DMS153 treated with DMSO at 0.1 percent for 48 hours (cell line): ENCODE data around the gene PLAAT4.
"Not testable (repeated sequence)": the region's sequence is repeated elsewhere in the genome, so short reads cannot be mapped to it uniquely, and the experiment has no call there.

Source experiments
- DNase-seq: peaks from one replicate; lab custom pipeline; 2025; ENCODE audit not compliant: unreplicated experiment; lab: John Stamatoyannopoulos, UW

Gene PLAAT4

GRCh38 chr11:63510360-63511047, 26.1 kb upstream of the PLAAT4 start:
- DNase-seq = no peak

DNA sequence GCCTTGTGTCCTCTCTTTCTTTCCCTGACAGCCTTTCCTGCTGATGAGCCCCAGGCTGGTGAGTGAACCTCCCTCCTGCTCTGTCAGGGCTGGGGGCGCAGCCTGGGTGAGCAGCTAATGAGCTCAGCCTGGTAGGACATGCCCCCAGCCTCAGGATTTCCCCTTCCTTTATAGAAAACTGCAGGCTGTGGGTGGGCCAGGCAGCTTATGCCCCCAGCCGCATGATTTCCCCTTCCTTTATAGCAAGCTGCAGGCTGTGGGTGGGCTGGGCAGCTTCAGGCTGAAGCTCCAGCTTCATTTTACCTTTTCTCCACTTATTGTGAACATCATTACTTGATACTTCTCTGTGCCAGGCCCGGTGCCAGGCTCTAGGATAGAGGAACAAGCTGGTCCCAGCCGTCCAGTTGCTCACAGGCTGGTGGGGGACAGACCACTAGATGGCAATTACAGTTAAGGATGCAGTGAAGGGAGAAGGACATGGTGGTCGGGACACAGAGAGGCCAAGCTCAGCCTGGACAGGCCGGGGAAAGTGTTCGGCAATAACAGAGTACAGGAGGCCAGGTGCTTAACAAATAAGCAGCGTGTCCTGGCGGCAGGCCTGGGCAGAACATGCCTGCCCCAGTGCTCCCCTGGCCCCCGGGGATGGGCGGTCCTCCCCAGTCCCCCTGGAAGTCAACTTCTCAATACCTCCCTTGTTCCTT, 25.4 kb upstream of the PLAAT4 start:
- DNase-seq = no peak

DNA sequence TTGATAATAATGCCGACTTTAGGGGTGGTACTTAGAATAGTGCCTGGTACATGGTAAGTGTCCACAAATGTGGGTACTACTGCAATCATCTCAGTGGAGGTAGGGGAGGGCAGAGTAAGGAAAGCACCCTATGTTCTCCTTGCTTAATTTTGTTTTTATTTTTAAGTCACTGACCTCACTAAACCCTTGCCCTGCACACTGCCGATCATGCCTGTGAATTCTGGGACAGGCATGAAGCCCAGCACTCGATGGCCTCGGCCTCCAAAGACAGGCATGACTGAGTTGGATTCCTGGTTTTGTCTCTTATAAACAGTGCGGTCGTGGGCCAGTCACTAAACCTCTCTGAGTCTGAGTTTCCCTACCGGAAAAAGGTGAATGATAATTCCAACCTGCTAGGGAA, 23.8 kb upstream of the PLAAT4 start:
- DNase-seq = no peak

DNA sequence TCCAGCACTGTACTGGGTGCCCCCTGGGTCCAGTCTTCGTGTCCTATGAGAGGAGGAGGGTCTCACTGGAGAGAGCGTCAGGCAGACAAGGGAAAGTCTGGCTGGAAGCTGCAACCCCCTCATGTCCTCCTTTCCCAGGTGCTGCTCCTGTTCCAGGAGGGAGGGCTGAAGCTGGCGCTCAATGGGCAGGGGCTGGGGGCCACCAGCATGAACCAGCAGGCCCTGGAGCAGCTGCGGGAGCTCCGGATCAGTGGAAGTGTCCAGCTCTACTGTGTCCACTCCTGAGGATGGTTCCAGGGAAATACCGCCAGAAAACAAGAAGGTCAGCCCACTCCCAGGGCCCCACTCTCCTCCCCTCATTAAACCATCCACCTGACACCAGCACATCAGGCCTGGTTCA, 20.5 kb upstream of the PLAAT4 start:
- DNase-seq = no peak

DNA sequence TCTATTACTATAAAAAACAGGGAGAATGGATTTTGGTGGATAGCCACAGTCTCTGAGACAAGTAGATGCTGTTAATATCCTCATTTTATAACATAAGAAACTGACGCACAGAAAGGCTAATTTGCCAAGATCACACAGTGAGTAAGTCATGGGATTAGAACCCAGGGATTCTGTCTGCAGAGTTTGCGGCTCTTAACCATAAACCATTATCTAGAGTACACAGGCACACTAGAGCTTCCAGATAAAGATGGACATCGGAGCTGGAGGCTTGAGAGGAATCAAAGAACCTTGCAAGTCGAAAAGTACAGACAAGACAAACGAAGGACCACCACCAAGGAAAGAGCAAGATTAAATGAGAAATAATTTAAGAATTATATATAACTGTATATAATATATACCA, 19.5 kb upstream of the PLAAT4 start:
- no peak for DNase-seq

- DNase-seq = no peak
Measured at GRCh38 chr11:63518548-63518947, 18.1 kb upstream of the PLAAT4 start.

- DNase-seq = no peak
Measured at GRCh38 chr11:63520606-63521170, 15.9 kb upstream of the PLAAT4 start.

DNA sequence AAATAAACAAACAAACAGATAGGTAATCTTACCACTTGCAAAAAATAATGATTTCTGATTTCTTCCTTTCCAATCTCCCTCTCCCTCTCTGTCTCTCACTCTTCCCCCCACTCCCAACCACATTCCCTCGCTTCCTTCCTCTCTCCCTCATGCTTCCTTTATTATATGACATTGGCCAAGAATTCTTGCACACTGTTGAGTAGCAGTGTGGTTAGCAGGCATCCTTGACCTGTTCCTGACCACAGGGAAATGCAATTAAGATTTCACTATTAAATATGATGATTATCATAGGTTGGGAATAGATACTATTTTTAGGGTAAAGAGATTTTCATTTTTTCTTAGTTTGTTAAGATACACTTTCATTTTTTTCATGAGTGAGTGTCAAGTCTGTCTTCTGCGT, 14.7 kb upstream of the PLAAT4 start:
- DNase-seq = no peak

GRCh38 chr11:63523151-63523550, 13.5 kb upstream of the PLAAT4 start:
- no peak for DNase-seq

DNA sequence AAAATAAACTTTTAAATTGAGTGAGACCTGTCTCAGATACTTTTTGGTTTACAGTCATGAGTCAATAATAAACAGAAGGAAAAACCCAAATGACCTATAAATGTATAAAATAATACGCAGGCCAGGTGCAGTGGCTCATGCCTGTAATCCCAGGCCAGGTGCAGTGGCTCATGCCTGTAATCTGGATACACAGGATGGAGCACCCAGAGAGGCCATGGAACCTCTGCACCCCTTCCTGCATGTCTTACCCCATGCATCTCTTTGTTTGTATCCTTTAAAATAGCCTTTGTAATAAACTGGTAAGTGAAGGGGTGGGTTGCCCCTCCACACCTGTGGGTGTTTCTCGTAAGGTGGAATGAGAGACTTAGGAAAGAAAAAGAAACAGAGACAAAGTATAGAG, 8.9 kb upstream of the PLAAT4 start:
- DNase-seq = no peak

DNA sequence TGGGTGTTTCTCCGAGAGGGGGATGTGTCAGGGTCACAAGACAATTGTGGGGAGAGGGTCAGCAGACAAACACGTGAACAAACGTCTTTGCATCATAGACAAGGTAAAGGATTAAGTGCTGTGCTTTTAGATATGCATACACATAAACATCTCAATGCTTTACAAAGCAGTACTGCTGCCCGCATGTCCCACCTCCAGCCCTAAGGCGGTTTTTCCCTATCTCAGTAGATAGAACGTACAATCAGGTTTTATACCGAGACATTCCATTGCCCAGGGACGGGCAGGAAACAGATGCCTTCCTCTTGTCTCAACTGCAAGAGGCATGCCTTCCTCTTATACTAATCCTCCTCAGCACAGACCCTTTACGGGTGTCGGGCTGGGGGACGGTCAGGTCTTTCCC, 8.5 kb upstream of the PLAAT4 start:
- not testable (repeated sequence) for DNase-seq

DNA sequence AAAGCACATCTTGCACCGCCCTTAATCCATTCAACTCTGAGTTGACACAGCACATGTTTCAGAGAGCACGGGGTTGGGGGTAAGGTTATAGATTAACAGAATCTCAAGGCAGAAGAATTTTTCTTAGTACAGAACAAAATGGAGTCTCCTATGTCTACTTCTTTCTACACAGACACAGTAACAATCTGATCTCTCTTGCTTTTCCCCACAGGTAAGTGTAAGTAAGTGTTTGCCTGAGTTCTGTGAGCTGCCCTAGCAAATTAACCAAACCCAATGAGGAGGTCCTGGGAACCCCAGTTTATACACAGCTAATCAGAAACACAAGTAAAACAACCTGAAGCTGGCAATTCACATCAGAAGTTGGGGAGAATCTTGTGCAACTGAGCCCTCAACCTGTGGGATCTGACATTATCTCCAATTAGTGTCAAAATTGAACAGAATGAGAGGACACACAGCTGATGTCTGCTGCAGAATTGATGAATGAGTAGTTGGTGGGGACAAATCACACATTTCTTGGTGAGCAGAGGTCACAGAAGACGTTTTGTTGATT, 7.8 kb upstream of the PLAAT4 start:
- DNase-seq = not testable (repeated sequence)

DNA sequence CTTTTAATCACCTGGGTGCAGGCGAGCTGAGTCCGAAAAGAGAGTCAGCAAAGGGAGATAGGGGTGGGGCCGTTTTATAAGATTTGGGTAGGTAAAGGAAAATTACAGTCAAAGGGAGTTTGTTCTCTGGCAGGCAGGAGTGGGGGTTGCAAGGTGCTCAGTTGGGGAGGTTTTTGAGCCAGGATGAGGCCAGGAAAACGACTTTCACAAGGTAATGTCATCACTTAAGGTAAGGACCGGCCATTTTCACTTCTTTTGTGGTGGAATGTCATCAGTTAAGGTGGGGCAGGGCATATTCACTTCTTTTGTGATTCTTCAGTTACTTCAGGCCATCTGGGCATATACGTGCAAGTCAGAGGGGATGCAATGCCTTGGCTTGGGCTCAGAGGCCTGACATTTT, 7.2 kb upstream of the PLAAT4 start:
- DNase-seq = not testable (repeated sequence)

- DNase-seq = no peak
Measured at GRCh38 chr11:63530021-63530420, 6.6 kb upstream of the PLAAT4 start.

DNA sequence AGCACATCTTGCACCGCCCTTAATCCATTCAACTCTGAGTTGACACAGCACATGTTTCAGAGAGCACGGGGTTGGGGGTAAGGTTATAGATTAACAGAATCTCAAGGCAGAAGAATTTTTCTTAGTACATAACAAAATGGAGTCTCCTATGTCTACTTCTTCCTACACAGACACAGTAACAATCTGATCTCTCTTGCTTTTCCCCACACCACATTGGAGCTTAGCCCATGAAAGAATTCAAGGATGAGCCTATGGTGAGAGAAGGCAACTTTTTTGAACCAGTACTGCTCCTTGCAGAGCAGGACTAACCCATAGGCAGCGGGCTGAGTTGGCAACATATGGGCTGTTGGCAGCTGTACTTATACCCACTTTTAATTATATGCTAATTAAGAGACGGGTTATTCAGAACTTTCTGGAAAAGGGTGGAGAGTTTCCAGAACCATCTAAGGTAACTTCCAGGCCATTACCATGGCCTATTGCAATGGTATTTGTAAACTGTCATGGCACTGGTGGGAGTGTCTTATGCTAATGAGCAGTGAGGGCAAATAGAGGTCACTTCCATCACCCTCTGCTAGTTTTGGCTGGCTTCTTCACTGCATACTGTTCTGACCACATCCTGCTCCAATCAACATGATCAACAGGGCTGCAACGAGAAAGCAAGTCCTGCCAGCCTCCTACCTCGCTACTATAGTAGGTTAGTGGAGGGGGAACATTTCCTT, 5.4 kb upstream of the PLAAT4 start:
- not testable (repeated sequence) for DNase-seq

DNA sequence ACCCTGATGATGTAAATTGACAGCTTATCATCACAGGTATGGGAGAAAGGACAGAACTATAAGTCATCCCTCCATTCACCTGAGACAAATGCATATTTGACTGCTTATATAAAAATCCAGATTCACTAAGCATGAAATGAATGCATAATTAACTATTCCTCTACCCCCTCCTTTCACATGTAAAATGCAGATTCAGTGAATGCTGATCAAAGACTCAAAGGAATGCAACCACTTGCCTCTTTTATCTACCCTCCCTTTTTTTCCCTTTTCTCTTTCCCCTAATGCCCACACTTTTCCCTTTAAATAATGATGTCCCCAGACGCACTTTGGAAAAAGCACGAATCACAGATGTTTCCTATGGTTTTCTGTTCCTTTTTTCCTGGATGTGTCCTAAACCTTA, 4.5 kb upstream of the PLAAT4 start:
- no peak for DNase-seq

DNA sequence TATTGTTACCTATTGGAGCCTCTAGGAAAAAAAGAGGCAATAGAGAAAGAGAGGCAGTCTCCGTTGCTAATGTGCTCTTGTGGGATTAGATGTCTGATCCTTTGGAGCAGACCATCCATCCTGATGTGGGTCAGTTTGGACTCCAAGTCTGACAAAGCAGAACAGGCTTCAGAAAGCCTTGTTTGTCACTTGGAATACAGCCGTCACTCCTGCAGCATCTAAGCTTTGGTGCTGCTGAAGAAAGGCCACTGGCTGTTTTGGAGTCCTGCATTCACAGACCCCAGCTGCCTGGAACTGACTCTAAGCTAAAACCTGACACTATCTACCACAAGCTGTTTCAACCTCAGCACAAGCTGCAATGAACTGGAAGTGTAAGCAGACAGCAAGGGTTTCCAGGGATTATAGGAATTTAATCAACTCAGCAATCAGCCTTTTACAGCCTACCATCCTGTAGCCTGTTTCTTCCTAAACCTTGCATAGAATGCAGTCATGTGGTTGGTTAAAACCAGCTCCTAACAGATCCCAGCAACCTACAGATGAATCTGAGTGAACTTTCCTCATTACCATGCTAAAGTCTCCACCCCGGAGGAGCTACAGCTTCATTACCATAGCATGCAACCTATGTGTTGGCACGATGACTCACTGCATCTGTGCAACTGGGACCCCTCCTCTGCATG, 3.7 kb upstream of the PLAAT4 start:
- DNase-seq = no peak

DNA sequence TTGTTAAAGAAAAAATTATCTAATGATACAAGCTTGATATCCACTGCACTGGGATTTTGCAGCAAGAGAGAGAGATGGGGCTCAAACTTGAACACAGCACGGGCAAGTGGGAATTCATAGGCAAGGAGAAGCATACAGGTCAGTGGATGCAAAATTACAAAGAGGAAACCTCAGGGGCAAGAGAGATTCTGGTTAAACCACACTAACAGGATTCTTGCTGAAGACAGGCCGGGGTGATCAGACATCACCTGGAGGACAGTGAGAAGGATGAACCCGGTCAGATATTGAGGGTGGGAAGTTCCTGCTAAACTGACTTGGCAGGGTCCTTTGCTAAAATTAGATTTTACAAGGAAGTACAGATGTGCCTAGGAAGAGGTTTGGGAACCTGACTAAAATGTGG, 2.5 kb upstream of the PLAAT4 start:
- no peak for DNase-seq

- no peak for DNase-seq
Measured at GRCh38 chr11:63534895-63535461, 1.6 kb upstream of the PLAAT4 start.

DNA sequence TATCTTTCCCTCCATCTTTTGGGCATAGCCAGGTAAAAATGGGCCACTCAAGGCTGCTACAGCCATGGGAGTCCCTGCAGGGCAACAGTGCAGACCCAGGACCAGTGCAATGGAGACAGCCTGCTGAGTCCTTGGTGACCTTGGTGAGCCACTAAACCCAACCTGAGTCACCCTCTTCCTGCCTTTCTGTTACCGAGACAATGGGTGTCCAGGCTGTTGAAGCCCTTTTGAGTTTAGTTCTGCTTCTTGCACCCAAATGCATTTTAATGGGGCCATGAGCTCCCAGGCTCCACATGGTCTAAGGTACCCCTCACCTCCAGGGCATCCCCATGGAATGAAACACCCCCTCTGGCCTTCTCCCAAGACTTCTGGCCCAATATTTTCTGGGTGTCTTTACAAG, 874 bp upstream of the PLAAT4 start:
- DNase-seq = no peak
